Measurements from ENCODE around the gene MANBA.

The MANBA gene

GRCh38 chr4:102786279-102786678, 25.5 kb upstream of the MANBA start:
- Histone ChIP-seq H3K79me1 (ENCODE audit: low read length) (no peaks in the 10 kb centered on the region), H2AFZ (ENCODE audit: insufficient read depth, low read length, poor library complexity) (no peak overlapping the region), H2AK5ac (ENCODE audit: low read length) (no peak overlapping the region), H4K12ac (ENCODE audit: low read depth, low read length) (no peak overlapping the region), H3K4me2 (ENCODE audit: low read length) (no peak overlapping the region), H4K8ac (ENCODE audit: low read depth, low read length) (no peak overlapping the region), H4K91ac (ENCODE audit: low read depth, low read length) (no peak overlapping the region), H3K9me3 (ENCODE audit: insufficient read depth, low read depth, low read length) (no peaks in the 10 kb centered on the region), H3K27me3 (ENCODE audit: insufficient read depth, low read length) (no peaks in the 10 kb centered on the region), H3K79me2 (ENCODE audit: control insufficient read depth, insufficient read depth, low read length, poor library complexity) (no peaks in the 10 kb centered on the region), H2BK120ac (ENCODE audit: insufficient read depth, low read length, poor library complexity) (no peak overlapping the region), H3K4me3 (ENCODE audit: low read depth, low read length) (no peak overlapping the region), H3K18ac (ENCODE audit: low read length) (no peak overlapping the region), H3K23ac (ENCODE audit: low read length) (no peak overlapping the region), H3K14ac (ENCODE audit: low read length) (no peak overlapping the region), H2BK12ac (ENCODE audit: low read length) (no peak overlapping the region), H2BK5ac (ENCODE audit: low read depth, low read length, poor library complexity) (no peak overlapping the region), H3K4me1 (ENCODE audit: control insufficient read depth in 1 of 2, insufficient read depth in 2 of 2, low read length in 2 of 2) (peaks cover 0 to 2% of the 10 kb centered on the region in 2 experiments), H3K9ac (ENCODE audit: low read length) (no peak overlapping the region), H3K36me3 (ENCODE audit: control insufficient read depth in 1 of 2, insufficient read depth in 2 of 2, low read length in 2 of 2) (peaks cover under 1 to 4% of the 10 kb centered on the region in 2 experiments), H3K4ac (ENCODE audit: low read depth, low read length) (no peak overlapping the region), H3K27ac (ENCODE audit: low read depth, low read length) (no peak overlapping the region)
- no peak for DNase-seq
- WGBS (ENCODE audit: extremely low coverage, insufficient coverage, insufficient read length), result no CpG with 5 or more reads among the region's 1 CpG

GRCh38 chr4:102783006-102783405, 22.2 kb upstream of the MANBA start:
- H3K9me3 ChIP-seq (ENCODE audit: insufficient read depth, low read depth, low read length), result no peaks in the 10 kb centered on the region
- no peak overlapping the region for H3K18ac ChIP-seq (ENCODE audit: low read length)
- no peak overlapping the region for H4K12ac ChIP-seq (ENCODE audit: low read depth, low read length)
- H3K4ac ChIP-seq (ENCODE audit: low read depth, low read length), result no peak overlapping the region
- no peak overlapping the region for H3K4me3 ChIP-seq (ENCODE audit: low read depth, low read length)
- H2AK5ac ChIP-seq (ENCODE audit: low read length), result no peak overlapping the region
- H2AFZ ChIP-seq (ENCODE audit: insufficient read depth, low read length, poor library complexity), result no peak overlapping the region
- H3K27ac ChIP-seq (ENCODE audit: low read depth, low read length), result no peak overlapping the region
- no CpG with 5 or more reads among the region's 2 CpGs for WGBS (ENCODE audit: extremely low coverage, insufficient coverage, insufficient read length)
- no peak for DNase-seq
- no peaks in the 10 kb centered on the region for H3K79me2 ChIP-seq (ENCODE audit: control insufficient read depth, insufficient read depth, low read length, poor library complexity)
- no peak overlapping the region for H2BK12ac ChIP-seq (ENCODE audit: low read length)
- no peaks in the 10 kb centered on the region for H3K27me3 ChIP-seq (ENCODE audit: insufficient read depth, low read length)
- H3K4me2 ChIP-seq (ENCODE audit: low read length), result no peak overlapping the region
- H4K8ac ChIP-seq (ENCODE audit: low read depth, low read length), result no peak overlapping the region
- no peak overlapping the region for H3K23ac ChIP-seq (ENCODE audit: low read length)
- H3K4me1 ChIP-seq (ENCODE audit: control insufficient read depth in 1 of 2, insufficient read depth in 2 of 2, low read length in 2 of 2), result peaks cover 0 to 2% of the 10 kb centered on the region in 2 experiments
- no peak overlapping the region for H2BK120ac ChIP-seq (ENCODE audit: insufficient read depth, low read length, poor library complexity)
- H3K14ac ChIP-seq (ENCODE audit: low read length), result no peak overlapping the region
- H3K79me1 ChIP-seq (ENCODE audit: low read length), result no peaks in the 10 kb centered on the region
- H4K91ac ChIP-seq (ENCODE audit: low read depth, low read length), result no peak overlapping the region
- H3K9ac ChIP-seq (ENCODE audit: low read length), result no peak overlapping the region
- H3K36me3 ChIP-seq (ENCODE audit: control insufficient read depth in 1 of 2, insufficient read depth in 2 of 2, low read length in 2 of 2), result peaks cover 0 to 2% of the 10 kb centered on the region in 2 experiments
- H2BK5ac ChIP-seq (ENCODE audit: low read depth, low read length, poor library complexity), result no peak overlapping the region

- Histone ChIP-seq H4K12ac (ENCODE audit: low read depth, low read length) (no peak overlapping the region), H3K23ac (ENCODE audit: low read length) (no peak overlapping the region), H3K4me3 (ENCODE audit: low read depth, low read length) (no peak overlapping the region), H3K4ac (ENCODE audit: low read depth, low read length) (no peak overlapping the region), H3K9ac (ENCODE audit: low read length) (no peak overlapping the region), H2AK5ac (ENCODE audit: low read length) (no peak overlapping the region), H4K91ac (ENCODE audit: low read depth, low read length) (no peak overlapping the region), H3K36me3 (ENCODE audit: control insufficient read depth in 1 of 2, insufficient read depth in 2 of 2, low read length in 2 of 2) (no peaks in the 10 kb centered on the region), H3K27ac (ENCODE audit: low read depth, low read length) (no peak overlapping the region), H3K14ac (ENCODE audit: low read length) (no peak overlapping the region), H4K8ac (ENCODE audit: low read depth, low read length) (no peak overlapping the region), H2AFZ (ENCODE audit: insufficient read depth, low read length, poor library complexity) (no peak overlapping the region), H3K9me3 (ENCODE audit: insufficient read depth, low read depth, low read length) (no peaks in the 10 kb centered on the region), H3K18ac (ENCODE audit: low read length) (no peak overlapping the region), H2BK12ac (ENCODE audit: low read length) (peak overlapping the region; percentile 27), H2BK120ac (ENCODE audit: insufficient read depth, low read length, poor library complexity) (no peak overlapping the region), H3K79me2 (ENCODE audit: control insufficient read depth, insufficient read depth, low read length, poor library complexity) (no peaks in the 10 kb centered on the region), H3K27me3 (ENCODE audit: insufficient read depth, low read length) (no peaks in the 10 kb centered on the region), H3K79me1 (ENCODE audit: low read length) (no peaks in the 10 kb centered on the region), H3K4me1 (ENCODE audit: control insufficient read depth in 1 of 2, insufficient read depth in 2 of 2, low read length in 2 of 2) (peaks cover 0 to 2% of the 10 kb centered on the region in 2 experiments), H2BK5ac (ENCODE audit: low read depth, low read length, poor library complexity) (no peak overlapping the region), H3K4me2 (ENCODE audit: low read length) (no peak overlapping the region)
- WGBS (ENCODE audit: extremely low coverage, insufficient coverage, insufficient read length), result no CpG with 5 or more reads among the region's 1 CpG
- DNase-seq, result no peak
Measured at GRCh38 chr4:102781570-102781969, 20.8 kb upstream of the MANBA start.

- Histone ChIP-seq H2BK120ac (ENCODE audit: insufficient read depth, low read length, poor library complexity) (no peak overlapping the region), H3K9me3 (ENCODE audit: insufficient read depth, low read depth, low read length) (no peaks in the 10 kb centered on the region), H3K4me1 (ENCODE audit: control insufficient read depth in 1 of 2, insufficient read depth in 2 of 2, low read length in 2 of 2) (no peaks in the 10 kb centered on the region), H3K23ac (ENCODE audit: low read length) (no peak overlapping the region), H3K4me3 (ENCODE audit: low read depth, low read length) (no peak overlapping the region), H3K9ac (ENCODE audit: low read length) (no peak overlapping the region), H4K8ac (ENCODE audit: low read depth, low read length) (no peak overlapping the region), H2BK12ac (ENCODE audit: low read length) (no peak overlapping the region), H3K79me1 (ENCODE audit: low read length) (no peaks in the 10 kb centered on the region), H3K14ac (ENCODE audit: low read length) (no peak overlapping the region), H3K79me2 (ENCODE audit: control insufficient read depth, insufficient read depth, low read length, poor library complexity) (no peaks in the 10 kb centered on the region), H4K91ac (ENCODE audit: low read depth, low read length) (no peak overlapping the region), H3K27ac (ENCODE audit: low read depth, low read length) (no peak overlapping the region), H3K36me3 (ENCODE audit: control insufficient read depth in 1 of 2, insufficient read depth in 2 of 2, low read length in 2 of 2) (no peaks in the 10 kb centered on the region), H3K4ac (ENCODE audit: low read depth, low read length) (no peak overlapping the region), H3K18ac (ENCODE audit: low read length) (no peak overlapping the region), H3K4me2 (ENCODE audit: low read length) (no peak overlapping the region), H2AK5ac (ENCODE audit: low read length) (no peak overlapping the region), H2BK5ac (ENCODE audit: low read depth, low read length, poor library complexity) (no peak overlapping the region), H4K12ac (ENCODE audit: low read depth, low read length) (no peak overlapping the region), H3K27me3 (ENCODE audit: insufficient read depth, low read length) (no peaks in the 10 kb centered on the region), H2AFZ (ENCODE audit: insufficient read depth, low read length, poor library complexity) (no peak overlapping the region)
- peak in 1 of 2 donors; percentile 44 for DNase-seq
- no CpG with 5 or more reads among the region's 5 CpGs for WGBS (ENCODE audit: extremely low coverage, insufficient coverage, insufficient read length)
Measured at GRCh38 chr4:102780476-102781144, 19.8 kb upstream of the MANBA start.

Measured in trophoblast cell (in vitro differentiated cells and primary cell).